NCI-H82 treated with DMSO at 0.1 percent for 48 hours (cell line): ENCODE results near the gene GALNT18.

Experiments
- DNase-seq: peaks from one replicate; lab custom pipeline; 2025; ENCODE audit not compliant: unreplicated experiment; lab: John Stamatoyannopoulos, UW

Gene GALNT18

GRCh38 chr11:11320825-11321224, 301.0 kb downstream of the GALNT18 start:
- peak; percentile 11 for DNase-seq

- no peak for DNase-seq
Observed at GRCh38 chr11:11318961-11319360, 302.8 kb downstream of the GALNT18 start.

GRCh38 chr11:11318461-11318860, 303.3 kb downstream of the GALNT18 start:
- no peak for DNase-seq

- DNase-seq, result no peak
Observed at GRCh38 chr11:11316651-11317230, 305.1 kb downstream of the GALNT18 start.

GRCh38 chr11:11313902-11314692, 307.7 kb downstream of the GALNT18 start:
- DNase-seq, result no peak

GRCh38 chr11:11313426-11313825, 308.4 kb downstream of the GALNT18 start:
- DNase-seq, result no peak

- DNase-seq, result no peak
Observed at GRCh38 chr11:11312738-11313137, 309.1 kb downstream of the GALNT18 start.

GRCh38 chr11:11311169-11311568, 310.6 kb downstream of the GALNT18 start:
- DNase-seq, result no peak

- DNase-seq, result no peak
Observed at GRCh38 chr11:11309906-11310305, 311.9 kb downstream of the GALNT18 start.

GRCh38 chr11:11308249-11308648, 313.6 kb downstream of the GALNT18 start:
- DNase-seq, result no peak

- no peak for DNase-seq
Observed at GRCh38 chr11:11306855-11307254, 314.9 kb downstream of the GALNT18 start.

- DNase-seq, result no peak
Observed at GRCh38 chr11:11304550-11304949, 317.3 kb downstream of the GALNT18 start.

- no peak for DNase-seq
Observed at GRCh38 chr11:11302565-11302964, 319.2 kb downstream of the GALNT18 start.

- DNase-seq, result no peak
Observed at GRCh38 chr11:11301212-11301611, 320.6 kb downstream of the GALNT18 start.

GRCh38 chr11:11297578-11297977, 324.2 kb downstream of the GALNT18 start:
- no peak for DNase-seq

GRCh38 chr11:11296434-11296833, 325.4 kb downstream of the GALNT18 start:
- no peak for DNase-seq

- no peak for DNase-seq
Observed at GRCh38 chr11:11294551-11294855, 327.3 kb downstream of the GALNT18 start.

GRCh38 chr11:11293798-11294550, 327.8 kb downstream of the GALNT18 start:
- no peak for DNase-seq

- no peak for DNase-seq
Observed at GRCh38 chr11:11292839-11293238, 329.0 kb downstream of the GALNT18 start.

GRCh38 chr11:11291041-11292015, 330.5 kb downstream of the GALNT18 start:
- DNase-seq, result no peak

GRCh38 chr11:11290354-11290753, 331.5 kb downstream of the GALNT18 start:
- no peak for DNase-seq
